GM19395 (cell line): ENCODE results near the gene CREB3L4.

Source experiments
- ATAC-seq: cut with Tn5 transposase; IDR thresholded peaks from one replicate; pipeline ENCODE4 v1.9.1; 2021; ENCODE audit warnings: mild to moderate bottlenecking, moderate library complexity; ENCODE audit not compliant: unreplicated experiment

Gene CREB3L4

GRCh38 chr1:153967107-153967999 is at the start of gene CREB3L4:
Gene CREB3L4 (plus strand): TSS chr1:153967902. CDS start chr1:153968526, 624 bp downstream.
- ATAC-seq = peak; percentile 78

GRCh38 chr1:153919876-153920852 is 47.5 kb upstream of the CREB3L4 start:
- ATAC-seq = no peak

- no peak for ATAC-seq
Observed at GRCh38 chr1:153921080-153921802, 46.5 kb upstream of the CREB3L4 start.

GRCh38 chr1:153921803-153922075 is 46.0 kb upstream of the CREB3L4 start:
- no peak for ATAC-seq

GRCh38 chr1:153922076-153922971 is 45.4 kb upstream of the CREB3L4 start:
- ATAC-seq = peak; percentile 30

GRCh38 chr1:153922972-153923925 is 44.5 kb upstream of the CREB3L4 start, which contains the start of gene GATAD2B:
Gene GATAD2B (minus strand): TSS chr1:153922972. CDS start chr1:153828347, 94,625 bp downstream.
- ATAC-seq = peak; percentile 94

- ATAC-seq = no peak
Observed at GRCh38 chr1:153926405-153926804, 41.3 kb upstream of the CREB3L4 start.

GRCh38 chr1:153928245-153928644 is 39.5 kb upstream of the CREB3L4 start:
- no peak for ATAC-seq

GRCh38 chr1:153928791-153929341 is 38.8 kb upstream of the CREB3L4 start:
- no peak for ATAC-seq

- no peak for ATAC-seq
Observed at GRCh38 chr1:153929426-153929825, 38.3 kb upstream of the CREB3L4 start.

GRCh38 chr1:153929981-153930948 is 37.4 kb upstream of the CREB3L4 start:
- no peak for ATAC-seq

- ATAC-seq = no peak
Observed at GRCh38 chr1:153932156-153933131, 35.3 kb upstream of the CREB3L4 start.

GRCh38 chr1:153933430-153933829 is 34.3 kb upstream of the CREB3L4 start:
- no peak for ATAC-seq

GRCh38 chr1:153933955-153934354 is 33.7 kb upstream of the CREB3L4 start:
- ATAC-seq = no peak

- no peak for ATAC-seq
Observed at GRCh38 chr1:153934746-153935145, 33.0 kb upstream of the CREB3L4 start.
